Measurements from ENCODE around the gene BPHL.

DNA sequence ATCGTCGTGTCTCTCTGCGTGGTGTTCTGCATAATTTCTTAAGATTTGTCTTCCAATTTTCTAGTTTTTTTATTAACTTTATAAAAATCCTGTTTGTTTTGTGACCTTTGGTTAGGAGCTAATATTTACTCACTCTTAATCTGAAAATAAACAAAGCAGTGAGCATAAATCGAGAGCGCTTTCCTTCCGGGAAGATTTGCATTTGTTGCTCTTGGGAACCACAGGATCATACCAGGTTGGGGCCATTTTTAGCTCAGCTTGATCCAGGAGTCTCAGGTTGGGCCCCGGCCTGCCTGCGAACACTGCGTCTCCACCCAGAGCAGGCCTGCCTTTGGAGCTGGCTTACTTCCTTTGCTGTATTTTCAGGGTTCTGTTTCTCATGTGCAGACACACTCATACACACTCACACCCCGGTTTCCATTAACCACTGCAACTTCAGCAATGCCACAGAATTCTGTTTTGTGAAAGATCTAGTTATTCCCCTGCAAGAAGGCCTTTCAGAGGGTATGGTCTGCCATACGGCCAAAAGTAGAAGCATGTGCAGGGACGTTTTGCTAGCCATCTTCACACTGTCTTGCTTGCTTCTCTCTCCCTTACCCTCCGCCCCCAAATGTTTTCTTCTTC, 17.3 kb downstream of the BPHL start:
- TF ChIP-seq, protein P1, sequence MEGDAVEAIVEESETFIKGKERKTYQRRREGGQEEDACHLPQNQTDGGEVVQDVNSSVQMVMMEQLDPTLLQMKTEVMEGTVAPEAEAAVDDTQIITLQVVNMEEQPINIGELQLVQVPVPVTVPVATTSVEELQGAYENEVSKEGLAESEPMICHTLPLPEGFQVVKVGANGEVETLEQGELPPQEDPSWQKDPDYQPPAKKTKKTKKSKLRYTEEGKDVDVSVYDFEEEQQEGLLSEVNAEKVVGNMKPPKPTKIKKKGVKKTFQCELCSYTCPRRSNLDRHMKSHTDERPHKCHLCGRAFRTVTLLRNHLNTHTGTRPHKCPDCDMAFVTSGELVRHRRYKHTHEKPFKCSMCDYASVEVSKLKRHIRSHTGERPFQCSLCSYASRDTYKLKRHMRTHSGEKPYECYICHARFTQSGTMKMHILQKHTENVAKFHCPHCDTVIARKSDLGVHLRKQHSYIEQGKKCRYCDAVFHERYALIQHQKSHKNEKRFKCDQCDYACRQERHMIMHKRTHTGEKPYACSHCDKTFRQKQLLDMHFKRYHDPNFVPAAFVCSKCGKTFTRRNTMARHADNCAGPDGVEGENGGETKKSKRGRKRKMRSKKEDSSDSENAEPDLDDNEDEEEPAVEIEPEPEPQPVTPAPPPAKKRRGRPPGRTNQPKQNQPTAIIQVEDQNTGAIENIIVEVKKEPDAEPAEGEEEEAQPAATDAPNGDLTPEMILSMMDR (IDR thresholded peaks at IDR 0.05), result no peak
- no peak for TF ChIP-seq EZH2 (IDR thresholded peaks at IDR 0.05; ENCODE audit: borderline replicate concordance, insufficient read depth, low read depth, low read length, poor library complexity, severe bottlenecking)
